HEK293 (cell line): Measurements from ENCODE around the gene USP31.
"Not testable (repeated sequence)": the region's sequence is repeated elsewhere in the genome, so short reads cannot be mapped to it uniquely, and the experiment has no call there.

Experiments used
- CTCF ChIA-PET: fragments of 350-600 bp; formaldehyde crosslinking; extraction: SDS; loops from one replicate; lab custom pipeline; 2021; ENCODE audit warnings: antibody characterized with exemption; lab: Yijun Ruan, JAX
- POLR2A ChIA-PET: fragments of 300-600 bp; formaldehyde crosslinking; extraction: SDS; loops from one replicate; lab custom pipeline; 2020; ENCODE audit warnings: antibody characterized with exemption, inconsistent platforms; lab: Yijun Ruan, JAX
- H3K27ac ChIP-seq: fragments of 200-500 bp; sonication (Bioruptor generic); 2 replicates; pipeline ENCODE4 v1.5.1; 2014; ENCODE audit warnings: low read depth, low read length, control low read depth, inconsistent platforms; ENCODE audit errors: extremely low read depth
- H3K36me3 ChIP-seq, 2 experiments: fragments of 200-500 bp in 1 of 2; sonication (Bioruptor generic) in 1 of 2; 1 replicate in 1 of 2; 2 replicates in 1 of 2; pipeline ENCODE4 v1.5.1; 2014 to 2017; ENCODE audit warnings: inconsistent platforms in 2 of 2, low read length in 2 of 2; ENCODE audit not compliant: control insufficient read depth in 2 of 2, insufficient read depth in 1 of 2
- H3K4me1 ChIP-seq: fragments of 200-500 bp; sonication (Bioruptor generic); 2 replicates; pipeline ENCODE4 v1.5.1; 2014; ENCODE audit warnings: mild to moderate bottlenecking, low read length, inconsistent platforms; ENCODE audit not compliant: control insufficient read depth, insufficient read depth
- H3K4me3 ChIP-seq: 2 replicates; pipeline ENCODE4 v1.5.1; 2011; ENCODE audit warnings: low read depth, mild to moderate bottlenecking, control low read depth, low read length, moderate library complexity
- H3K9me3 ChIP-seq: fragments of 200-500 bp; sonication (Bioruptor generic); 2 replicates; pipeline ENCODE4 v1.5.1; 2014; ENCODE audit warnings: low read depth, low read length, inconsistent platforms; ENCODE audit not compliant: control insufficient read depth, insufficient read depth
- HOXD13 ChIP-seq: sonication (generic); formaldehyde crosslinking; IDR thresholded peaks from 2 replicates; pipeline ENCODE4 v1.8.0; 2022; ENCODE audit warnings: missing genetic modification reagents, borderline replicate concordance
- MYNN ChIP-seq: fragments of 450-650 bp; formaldehyde crosslinking; IDR thresholded peaks from 2 replicates; pipeline ENCODE4 v1.5.1; 2016; ENCODE audit warnings: missing biosample characterization, missing genetic modification characterization, borderline replicate concordance
- SALL2 ChIP-seq: fragments of 450-650 bp; formaldehyde crosslinking; IDR thresholded peaks from 2 replicates; pipeline ENCODE4 v1.5.0; 2017; ENCODE audit warnings: missing biosample characterization, mild to moderate bottlenecking, missing genetic modification characterization, borderline replicate concordance
- SCRT2 ChIP-seq: fragments of 450-650 bp; formaldehyde crosslinking; IDR thresholded peaks from 2 replicates; pipeline ENCODE4 v1.5.1; 2016; ENCODE audit warnings: missing biosample characterization, missing genetic modification characterization
- ZBTB20 ChIP-seq: fragments of 450-650 bp; formaldehyde crosslinking; IDR thresholded peaks from 2 replicates; pipeline ENCODE4 v1.5.1; 2016; ENCODE audit warnings: missing biosample characterization, missing genetic modification characterization
- ZBTB7A ChIP-seq: fragments of 450-650 bp; formaldehyde crosslinking; IDR thresholded peaks from 2 replicates; pipeline ENCODE4 v1.5.1; 2016; ENCODE audit warnings: low read depth, missing biosample characterization, missing genetic modification characterization
- ZNF10 ChIP-seq: fragments of 450-650 bp; formaldehyde crosslinking; IDR thresholded peaks from 2 replicates; pipeline ENCODE4 v1.5.1; 2017; ENCODE audit warnings: missing biosample characterization, missing genetic modification characterization
- ZNF121 ChIP-seq: fragments of 450-650 bp; formaldehyde crosslinking; IDR thresholded peaks from 2 replicates; pipeline ENCODE4 v1.5.1; 2016; ENCODE audit warnings: missing biosample characterization, missing genetic modification characterization
- ZNF416 ChIP-seq: fragments of 450-650 bp; formaldehyde crosslinking; IDR thresholded peaks from 2 replicates; pipeline ENCODE4 v1.5.1; 2016; ENCODE audit warnings: missing biosample characterization, missing genetic modification characterization
- TF ChIP-seq, protein P1 (sequence below): fragments of 450-650 bp; formaldehyde crosslinking; IDR thresholded peaks from 2 replicates; pipeline ENCODE4 v1.5.1; 2017; ENCODE audit warnings: missing biosample characterization, mild to moderate bottlenecking, missing genetic modification characterization, moderate library complexity
- TF ChIP-seq, protein P2 (sequence below): fragments of 450-650 bp; formaldehyde crosslinking; IDR thresholded peaks from 2 replicates; pipeline ENCODE4 v1.5.1; 2016; ENCODE audit warnings: missing biosample characterization, missing genetic modification characterization
- TF ChIP-seq, protein P3 (sequence below): fragments of 450-650 bp; formaldehyde crosslinking; IDR thresholded peaks from 2 replicates; pipeline ENCODE4; 2016; ENCODE audit warnings: missing biosample characterization, missing genetic modification characterization
- TF ChIP-seq, protein P4 (sequence below): fragments of 450-650 bp; formaldehyde crosslinking; IDR thresholded peaks from 2 replicates; pipeline ENCODE4 v1.5.1; 2016; ENCODE audit warnings: missing biosample characterization, missing genetic modification characterization, borderline replicate concordance
- TF ChIP-seq, protein P5 (sequence below): fragments of 450-650 bp; formaldehyde crosslinking; IDR thresholded peaks from 2 replicates; pipeline ENCODE4 v1.5.1; 2016; ENCODE audit warnings: missing biosample characterization, missing genetic modification characterization

USP31 gene

DNA sequence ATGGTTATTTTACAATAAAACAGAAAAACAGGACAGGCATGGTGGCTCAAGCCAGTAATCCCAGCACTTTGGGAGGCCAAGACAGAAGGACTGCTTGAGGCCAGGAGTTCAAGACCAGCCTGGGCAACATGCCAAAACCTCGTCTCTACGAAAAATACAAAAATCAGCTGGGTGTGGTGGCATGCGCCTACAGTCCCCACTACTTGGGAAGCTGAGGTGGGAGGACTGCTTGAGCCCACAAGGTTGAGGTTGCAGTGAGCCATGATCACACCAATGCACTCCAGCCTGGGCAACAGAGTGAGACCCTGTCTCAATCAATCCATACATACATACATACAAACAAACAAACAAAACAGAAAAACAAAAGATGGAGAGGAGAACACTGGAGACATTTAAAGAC, 45.6 kb downstream of the USP31 start:
- Histone ChIP-seq H3K9me3 (no peaks in the 10 kb centered on the region), H3K27ac (no peak overlapping the region), H3K4me1 (no peaks in the 10 kb centered on the region), H3K4me3 (no peak overlapping the region), H3K36me3 (peaks cover 4 to 46% of the 10 kb centered on the region in 2 experiments; a peak in 2 of 3 replicates)
- CTCF ChIA-PET = no interaction called here
- TF ChIP-seq ZBTB7A (tag by site-specific recombination) (no peak), ZNF121 (tag by site-specific recombination) (peak; percentile 44; the same call in 1 of the 2 replicates)
- POLR2A ChIA-PET = no interaction called here

DNA sequence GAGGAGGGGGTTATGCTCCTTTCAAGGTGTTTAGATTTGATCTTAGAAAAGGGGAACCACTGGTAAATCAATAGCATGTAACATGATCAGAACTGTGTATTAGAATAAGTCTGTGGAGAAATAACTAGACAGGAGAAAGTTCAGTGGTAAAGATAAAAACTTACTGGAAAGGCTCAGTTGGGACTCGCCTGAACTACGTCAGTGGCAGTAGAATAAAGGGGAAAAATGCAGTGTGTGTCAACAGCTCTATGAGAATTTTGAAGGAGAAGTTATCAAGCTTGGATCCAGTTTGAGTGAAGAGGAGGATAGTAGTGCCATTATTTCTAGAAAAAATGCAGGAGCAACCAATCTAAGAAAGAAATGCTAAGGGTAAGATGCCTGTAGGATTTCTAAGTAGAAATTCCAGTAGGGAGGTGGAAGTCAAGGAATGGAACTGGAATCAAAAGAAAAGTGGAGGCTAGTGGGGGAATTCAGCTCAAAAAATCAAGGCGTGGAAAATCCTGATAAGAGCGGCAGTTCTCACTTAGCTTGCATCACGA, 48.2 kb downstream of the USP31 start:
- no peak overlapping the region for H3K27ac ChIP-seq
- no peak for TF ChIP-seq ZNF416 (tag by site-specific recombination)
- TF ChIP-seq, protein P1, sequence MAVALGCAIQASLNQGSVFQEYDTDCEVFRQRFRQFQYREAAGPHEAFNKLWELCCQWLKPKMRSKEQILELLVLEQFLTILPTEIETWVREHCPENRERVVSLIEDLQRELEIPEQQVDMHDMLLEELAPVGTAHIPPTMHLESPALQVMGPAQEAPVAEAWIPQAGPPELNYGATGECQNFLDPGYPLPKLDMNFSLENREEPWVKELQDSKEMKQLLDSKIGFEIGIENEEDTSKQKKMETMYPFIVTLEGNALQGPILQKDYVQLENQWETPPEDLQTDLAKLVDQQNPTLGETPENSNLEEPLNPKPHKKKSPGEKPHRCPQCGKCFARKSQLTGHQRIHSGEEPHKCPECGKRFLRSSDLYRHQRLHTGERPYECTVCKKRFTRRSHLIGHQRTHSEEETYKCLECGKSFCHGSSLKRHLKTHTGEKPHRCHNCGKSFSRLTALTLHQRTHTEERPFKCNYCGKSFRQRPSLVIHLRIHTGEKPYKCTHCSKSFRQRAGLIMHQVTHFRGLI = no peak
- TF ChIP-seq, protein P2, sequence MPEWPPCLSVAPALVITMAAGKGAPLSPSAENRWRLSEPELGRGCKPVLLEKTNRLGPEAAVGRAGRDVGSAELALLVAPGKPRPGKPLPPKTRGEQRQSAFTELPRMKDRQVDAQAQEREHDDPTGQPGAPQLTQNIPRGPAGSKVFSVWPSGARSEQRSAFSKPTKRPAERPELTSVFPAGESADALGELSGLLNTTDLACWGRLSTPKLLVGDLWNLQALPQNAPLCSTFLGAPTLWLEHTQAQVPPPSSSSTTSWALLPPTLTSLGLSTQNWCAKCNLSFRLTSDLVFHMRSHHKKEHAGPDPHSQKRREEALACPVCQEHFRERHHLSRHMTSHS (tag by site-specific recombination) = no peak
- no peak for TF ChIP-seq ZNF10 (tag by site-specific recombination)
- no peak for TF ChIP-seq SALL2 (tag by site-specific recombination)
- POLR2A ChIA-PET = no interaction called here
- no peaks in the 10 kb centered on the region for H3K9me3 ChIP-seq
- H3K36me3 ChIP-seq = peaks cover 4 to 33% of the 10 kb centered on the region in 2 experiments; a peak in 2 of 3 replicates
- no peaks in the 10 kb centered on the region for H3K4me1 ChIP-seq
- CTCF ChIA-PET = interaction anchor here (0.7 kb wide), 1 partner anchor 1792 kb away, joined by 3 read pairs; no protein-coding TSS in a partner anchor
- H3K4me3 ChIP-seq = no peak overlapping the region

DNA sequence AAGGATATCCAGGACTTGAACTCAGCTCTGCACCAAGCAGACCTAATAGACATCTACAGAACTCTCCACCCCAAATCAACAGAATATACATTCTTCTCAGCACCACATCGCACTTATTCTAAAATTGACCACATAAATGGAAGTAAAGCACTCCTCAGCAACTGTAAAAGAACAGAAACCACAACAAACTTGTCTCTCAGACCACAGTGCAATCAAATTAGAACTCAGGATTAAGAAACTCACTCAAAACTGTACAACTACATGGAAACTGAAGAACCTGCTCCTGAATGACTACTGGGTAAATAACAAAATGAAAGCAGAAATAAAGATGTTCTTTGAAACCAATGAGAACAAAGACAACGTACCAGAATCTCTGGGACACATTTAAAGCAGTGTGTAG, 52.8 kb downstream of the USP31 start:
- H3K9me3 ChIP-seq, H3K4me3 ChIP-seq, H3K4me1 ChIP-seq, H3K27ac ChIP-seq, POLR2A ChIA-PET: not testable (repeated sequence)
- CTCF ChIA-PET = interaction anchor here (1.2 kb wide), 1 partner anchor 9 kb away, joined by 3 read pairs; no protein-coding TSS in a partner anchor
- peaks cover 4 to 20% of the 10 kb centered on the region in 2 experiments; a peak in 1 of 3 replicates for H3K36me3 ChIP-seq

DNA sequence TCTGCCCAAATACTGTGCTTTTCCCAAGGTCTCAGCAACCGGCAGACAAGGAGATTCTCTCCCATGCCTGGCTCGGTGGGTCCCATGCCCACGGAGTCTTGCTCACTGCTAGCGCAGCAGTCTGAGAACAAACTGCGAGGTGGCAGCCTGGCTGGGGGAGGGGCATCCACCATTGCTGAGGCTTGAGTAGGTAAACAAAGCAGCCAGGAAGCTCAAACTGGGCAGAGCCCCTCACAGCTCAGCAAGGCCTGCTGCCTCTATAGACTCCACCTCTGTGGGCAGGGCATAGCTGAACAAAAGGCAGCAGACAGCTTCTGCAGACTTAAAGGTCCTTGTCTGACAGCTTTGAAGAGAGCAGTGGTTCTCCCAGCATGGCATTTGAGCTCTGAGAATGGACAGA, 55.1 kb downstream of the USP31 start:
- H3K9me3 ChIP-seq, H3K4me1 ChIP-seq, H3K4me3 ChIP-seq, POLR2A ChIA-PET, H3K27ac ChIP-seq, CTCF ChIA-PET: not testable (repeated sequence)
- H3K36me3 ChIP-seq = peaks cover 0 to 16% of the 10 kb centered on the region in 2 experiments; a peak in 2 of 3 replicates

DNA sequence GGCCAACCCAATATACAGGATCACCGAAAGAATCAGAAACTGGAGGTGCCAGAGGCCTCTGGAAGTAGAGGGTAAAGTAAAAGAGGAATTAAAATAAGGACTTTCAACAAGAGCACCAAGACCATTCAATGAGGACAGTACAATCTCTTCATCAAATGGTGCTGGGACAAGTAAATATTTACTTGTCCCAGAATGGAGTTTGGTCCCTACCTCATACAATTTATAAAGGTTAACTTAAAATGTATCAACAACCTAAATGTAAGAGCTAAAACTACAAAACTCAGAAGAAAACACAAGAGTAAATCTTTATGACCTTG, 56.5 kb downstream of the USP31 start:
- ChIA-PET POLR2A (no interaction called here), CTCF (interaction anchor here (0.7 kb wide), 1 partner anchor 24 kb away, joined by 6 read pairs; no protein-coding TSS in a partner anchor)
- peaks cover 0 to 29% of the 10 kb centered on the region in 2 experiments; a peak in 2 of 3 replicates for H3K36me3 ChIP-seq
- no peak overlapping the region for H3K27ac ChIP-seq
- no peaks in the 10 kb centered on the region for H3K4me1 ChIP-seq
- no peak overlapping the region for H3K4me3 ChIP-seq
- H3K9me3 ChIP-seq = no peaks in the 10 kb centered on the region
- TF ChIP-seq, protein P3, sequence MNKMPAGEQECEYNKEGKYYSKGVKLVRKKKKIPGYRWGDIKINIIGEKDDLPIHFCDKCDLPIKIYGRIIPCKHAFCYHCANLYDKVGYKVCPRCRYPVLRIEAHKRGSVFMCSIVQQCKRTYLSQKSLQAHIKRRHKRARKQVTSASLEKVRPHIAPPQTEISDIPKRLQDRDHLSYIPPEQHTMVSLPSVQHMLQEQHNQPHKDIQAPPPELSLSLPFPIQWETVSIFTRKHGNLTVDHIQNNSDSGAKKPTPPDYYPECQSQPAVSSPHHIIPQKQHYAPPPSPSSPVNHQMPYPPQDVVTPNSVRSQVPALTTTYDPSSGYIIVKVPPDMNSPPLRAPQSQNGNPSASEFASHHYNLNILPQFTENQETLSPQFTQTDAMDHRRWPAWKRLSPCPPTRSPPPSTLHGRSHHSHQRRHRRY = no peak
- TF ChIP-seq ZBTB20 (tag by site-specific recombination) (no peak), SCRT2 (tag by site-specific recombination) (no peak), HOXD13 (CRISPR knock-in tag) (no peak), MYNN (tag by site-specific recombination) (no peak)
- TF ChIP-seq, protein P4, sequence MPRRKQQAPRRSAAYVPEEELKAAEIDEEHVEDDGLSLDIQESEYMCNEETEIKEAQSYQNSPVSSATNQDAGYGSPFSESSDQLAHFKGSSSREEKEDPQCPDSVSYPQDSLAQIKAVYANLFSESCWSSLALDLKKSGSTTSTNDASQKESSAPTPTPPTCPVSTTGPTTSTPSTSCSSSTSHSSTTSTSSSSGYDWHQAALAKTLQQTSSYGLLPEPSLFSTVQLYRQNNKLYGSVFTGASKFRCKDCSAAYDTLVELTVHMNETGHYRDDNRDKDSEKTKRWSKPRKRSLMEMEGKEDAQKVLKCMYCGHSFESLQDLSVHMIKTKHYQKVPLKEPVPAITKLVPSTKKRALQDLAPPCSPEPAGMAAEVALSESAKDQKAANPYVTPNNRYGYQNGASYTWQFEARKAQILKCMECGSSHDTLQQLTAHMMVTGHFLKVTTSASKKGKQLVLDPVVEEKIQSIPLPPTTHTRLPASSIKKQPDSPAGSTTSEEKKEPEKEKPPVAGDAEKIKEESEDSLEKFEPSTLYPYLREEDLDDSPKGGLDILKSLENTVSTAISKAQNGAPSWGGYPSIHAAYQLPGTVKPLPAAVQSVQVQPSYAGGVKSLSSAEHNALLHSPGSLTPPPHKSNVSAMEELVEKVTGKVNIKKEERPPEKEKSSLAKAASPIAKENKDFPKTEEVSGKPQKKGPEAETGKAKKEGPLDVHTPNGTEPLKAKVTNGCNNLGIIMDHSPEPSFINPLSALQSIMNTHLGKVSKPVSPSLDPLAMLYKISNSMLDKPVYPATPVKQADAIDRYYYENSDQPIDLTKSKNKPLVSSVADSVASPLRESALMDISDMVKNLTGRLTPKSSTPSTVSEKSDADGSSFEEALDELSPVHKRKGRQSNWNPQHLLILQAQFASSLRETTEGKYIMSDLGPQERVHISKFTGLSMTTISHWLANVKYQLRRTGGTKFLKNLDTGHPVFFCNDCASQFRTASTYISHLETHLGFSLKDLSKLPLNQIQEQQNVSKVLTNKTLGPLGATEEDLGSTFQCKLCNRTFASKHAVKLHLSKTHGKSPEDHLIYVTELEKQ (tag by site-specific recombination) = no peak
- TF ChIP-seq, protein P5, sequence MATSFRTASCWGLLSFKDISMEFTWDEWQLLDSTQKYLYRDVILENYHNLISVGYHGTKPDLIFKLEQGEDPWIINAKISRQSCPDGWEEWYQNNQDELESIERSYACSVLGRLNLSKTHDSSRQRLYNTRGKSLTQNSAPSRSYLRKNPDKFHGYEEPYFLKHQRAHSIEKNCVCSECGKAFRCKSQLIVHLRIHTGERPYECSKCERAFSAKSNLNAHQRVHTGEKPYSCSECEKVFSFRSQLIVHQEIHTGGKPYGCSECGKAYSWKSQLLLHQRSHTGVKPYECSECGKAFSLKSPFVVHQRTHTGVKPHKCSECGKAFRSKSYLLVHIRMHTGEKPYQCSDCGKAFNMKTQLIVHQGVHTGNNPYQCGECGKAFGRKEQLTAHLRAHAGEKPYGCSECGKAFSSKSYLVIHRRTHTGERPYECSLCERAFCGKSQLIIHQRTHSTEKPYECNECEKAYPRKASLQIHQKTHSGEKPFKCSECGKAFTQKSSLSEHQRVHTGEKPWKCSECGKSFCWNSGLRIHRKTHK (tag by site-specific recombination) = no peak
